Raji (cell line): Measurements from ENCODE around the gene ADARB1.

ENCODE experiments used
- POLR2A ChIP-seq: IDR thresholded peaks from 2 replicates; pipeline ENCODE4 v1.6.1; 2011; ENCODE audit warnings: low read depth, low read length, control low read depth; ENCODE audit not compliant: insufficient read depth

The ADARB1 gene

GRCh38 chr21:45147473-45148315 is 73.3 kb downstream of the ADARB1 start:
- no peak for TF ChIP-seq POLR2A

- TF ChIP-seq POLR2A, result no peak
These were observed 74.1 kb downstream of the ADARB1 start for GRCh38 chr21:45148316-45148990.

- no peak for TF ChIP-seq POLR2A
These were observed 74.6 kb downstream of the ADARB1 start for GRCh38 chr21:45149021-45149420.

- TF ChIP-seq POLR2A, result no peak
These were observed 76.3 kb downstream of the ADARB1 start for GRCh38 chr21:45150638-45151131.

GRCh38 chr21:45151445-45152160 is 77.2 kb downstream of the ADARB1 start:
- TF ChIP-seq POLR2A, result no peak

- TF ChIP-seq POLR2A, result no peak
These were observed 77.9 kb downstream of the ADARB1 start for GRCh38 chr21:45152265-45152746.

- no peak for TF ChIP-seq POLR2A
These were observed 79.3 kb downstream of the ADARB1 start for GRCh38 chr21:45153358-45154318.

- TF ChIP-seq POLR2A, result no peak
These were observed 80.4 kb downstream of the ADARB1 start for GRCh38 chr21:45154511-45155508.

GRCh38 chr21:45155910-45156309 is 81.5 kb downstream of the ADARB1 start:
- TF ChIP-seq POLR2A, result no peak

- no peak for TF ChIP-seq POLR2A
These were observed 82.1 kb downstream of the ADARB1 start for GRCh38 chr21:45156459-45156858.

GRCh38 chr21:45157932-45158331 is 83.6 kb downstream of the ADARB1 start:
- TF ChIP-seq POLR2A, result no peak

GRCh38 chr21:45158491-45159423 is 84.4 kb downstream of the ADARB1 start:
- TF ChIP-seq POLR2A, result no peak
